DMS53 treated with DMSO at 0.1 percent for 48 hours (cell line): ENCODE data around the gene CST9.
"Not testable (repeated sequence)": the region's sequence is repeated elsewhere in the genome, so short reads cannot be mapped to it uniquely, and the experiment has no call there.

Experiments
- DNase-seq: peaks from one replicate; lab custom pipeline; 2025; ENCODE audit not compliant: unreplicated experiment; lab: John Stamatoyannopoulos, UW

The CST9 gene

GRCh38 chr20:23588434-23589403, 17.0 kb downstream of the CST9 start:
- no peak for DNase-seq

- no peak for DNase-seq
Observed at GRCh38 chr20:23587631-23588030, 18.1 kb downstream of the CST9 start.

GRCh38 chr20:23586735-23587525, 18.8 kb downstream of the CST9 start:
- no peak for DNase-seq

- DNase-seq, result no peak
Observed at GRCh38 chr20:23585808-23586734, 19.6 kb downstream of the CST9 start.

GRCh38 chr20:23585449-23585807, 20.3 kb downstream of the CST9 start:
- DNase-seq, result no peak

- DNase-seq, result no peak
Observed at GRCh38 chr20:23584434-23585199, 21.1 kb downstream of the CST9 start.

- no peak for DNase-seq
Observed at GRCh38 chr20:23583526-23583925, 22.2 kb downstream of the CST9 start.

GRCh38 chr20:23582293-23582692, 23.4 kb downstream of the CST9 start:
- DNase-seq, result no peak

GRCh38 chr20:23581833-23582232, 23.9 kb downstream of the CST9 start:
- not testable (repeated sequence) for DNase-seq

GRCh38 chr20:23574977-23575376, 30.7 kb downstream of the CST9 start:
- no peak for DNase-seq

- DNase-seq, result no peak
Observed at GRCh38 chr20:23570178-23570760, 35.4 kb downstream of the CST9 start.

- DNase-seq, result no peak
Observed at GRCh38 chr20:23569570-23569969, 36.1 kb downstream of the CST9 start.

GRCh38 chr20:23568971-23569330, 36.8 kb downstream of the CST9 start:
- no peak for DNase-seq

GRCh38 chr20:23568320-23568970, 37.3 kb downstream of the CST9 start, which contains the start of gene CST9L:
Gene CST9L (minus strand): TSS chr20:23568484. CDS start chr20:23568450, 34 bp downstream.
- no peak for DNase-seq

GRCh38 chr20:23566199-23566932, 39.4 kb downstream of the CST9 start:
- DNase-seq, result no peak

GRCh38 chr20:23565503-23566045, 40.1 kb downstream of the CST9 start:
- no peak for DNase-seq

GRCh38 chr20:23564927-23565326, 40.8 kb downstream of the CST9 start:
- no peak for DNase-seq

- no peak for DNase-seq
Observed at GRCh38 chr20:23562721-23563342, 42.9 kb downstream of the CST9 start.
